Common myeloid progenitor, CD34-positive (primary cell): ENCODE data around the gene ISX.

ENCODE experiments used
- CTCF ChIA-PET: fragments of 350-600 bp; sonication (Branson Sonifier 250); formaldehyde crosslinking; loops from one replicate; lab custom pipeline; 2021; ENCODE audit warnings: antibody characterized with exemption; lab: Charles Lee
- POLR2A ChIA-PET: fragments of 350-600 bp; sonication (Branson Sonifier 250); formaldehyde crosslinking; loops from one replicate; lab custom pipeline; 2021; ENCODE audit warnings: antibody characterized with exemption; lab: Charles Lee
- DNase-seq, 3 donors: peaks; one replicate each; pipeline versions ENCODE4 v3.0.0 to v3.0.0-alpha.2; 2013
- H3K27ac ChIP-seq, 2 experiments: 1 replicate in 1 of 2; 2 replicates in 1 of 2; pipeline ENCODE4 v1.7.0; 2013; ENCODE audit warnings: inconsistent platforms in 2 of 2, low read length in 2 of 2, mild to moderate bottlenecking in 2 of 2, low read depth in 1 of 2, moderate library complexity in 1 of 2; ENCODE audit not compliant: severe bottlenecking in 2 of 2, insufficient read depth in 1 of 2, poor library complexity in 1 of 2
- H3K27me3 ChIP-seq, 5 experiments: replicated peaks in 2 of 5; 1 replicate in 3 of 5; 2 replicates in 2 of 5; pipeline versions ENCODE4 v1.6.1 to v1.7.0; 2013; ENCODE audit warnings: low read length in 4 of 5, mild to moderate bottlenecking in 2 of 5, moderate library complexity in 2 of 5, inconsistent platforms in 1 of 5; ENCODE audit not compliant: insufficient read depth in 5 of 5, control insufficient read depth in 4 of 5
- H3K36me3 ChIP-seq, 4 experiments: 1 replicate in 2 of 4; 2 replicates in 2 of 4; pipeline versions ENCODE4 v1.6.1 to v1.7.0; 2013; ENCODE audit warnings: low read length in 3 of 4, control low read depth in 1 of 4, mild to moderate bottlenecking in 1 of 4; ENCODE audit not compliant: control insufficient read depth in 4 of 4, insufficient read depth in 4 of 4
- H3K4me1 ChIP-seq, 4 experiments: 1 replicate in 3 of 4; 2 replicates in 1 of 4; pipeline versions ENCODE4 v1.6.1 to v1.7.1; 2013; ENCODE audit warnings: low read length in 3 of 4, mild to moderate bottlenecking in 3 of 4, control low read depth in 1 of 4, inconsistent platforms in 1 of 4, moderate library complexity in 1 of 4; ENCODE audit not compliant: control insufficient read depth in 4 of 4, insufficient read depth in 4 of 4; ENCODE audit errors: control extremely low read depth in 1 of 4
- H3K4me3 ChIP-seq, 7 experiments: 1 replicate in 4 of 7; 2 replicates in 3 of 7; pipeline versions ENCODE4 v1.5.1 to v1.7.0; 2013; ENCODE audit warnings: mild to moderate bottlenecking in 7 of 7, low read length in 6 of 7, moderate library complexity in 6 of 7, inconsistent platforms in 2 of 7, low read depth in 2 of 7, control low read depth in 1 of 7; ENCODE audit not compliant: insufficient read depth in 4 of 7, control insufficient read depth in 1 of 7; ENCODE audit errors: extremely low read depth in 1 of 7
- H3K9me3 ChIP-seq, 5 experiments: 1 replicate in 4 of 5; 2 replicates in 1 of 5; pipeline versions ENCODE4 v1.6.1 to v1.7.1; 2013; ENCODE audit warnings: low read length in 4 of 5, mild to moderate bottlenecking in 2 of 5, inconsistent platforms in 1 of 5, low read depth in 1 of 5, moderate library complexity in 1 of 5; ENCODE audit not compliant: control insufficient read depth in 4 of 5, insufficient read depth in 2 of 5; ENCODE audit errors: control extremely low read depth in 1 of 5
- WGBS: methylation state at CpG from one replicate; pipeline ENCODE4 v1.1.5; 2013; ENCODE audit not compliant: insufficient coverage; 5-methylcytosine and 5-hydroxymethylcytosine counted together

Gene ISX

GRCh38 chr22:35074583-35074982 is 8.6 kb downstream of the ISX start:
- Histone ChIP-seq H3K36me3 (no peaks in the 10 kb centered on the region), H3K4me3 (no peak overlapping the region), H3K4me1 (peaks cover 0 to 9% (median 0%) of the 10 kb centered on the region in 4 experiments), H3K9me3 (no peaks in the 10 kb centered on the region), H3K27me3 (peaks cover 0 to 11% (median 3%) of the 10 kb centered on the region in 5 experiments), H3K27ac (no peak overlapping the region)
- POLR2A ChIA-PET = no interaction called here
- no CpG with 5 or more reads among the region's 4 CpGs for WGBS
- CTCF ChIA-PET = no interaction called here
- DNase-seq = no peak

GRCh38 chr22:35076630-35077029 is 10.7 kb downstream of the ISX start:
- no peaks in the 10 kb centered on the region for H3K36me3 ChIP-seq
- ChIA-PET CTCF (no interaction called here), POLR2A (no interaction called here)
- H3K4me1 ChIP-seq = no peaks in the 10 kb centered on the region
- no peaks in the 10 kb centered on the region for H3K9me3 ChIP-seq
- H3K27ac ChIP-seq = no peak overlapping the region
- no peak overlapping the region for H3K4me3 ChIP-seq
- peaks cover 0 to 12% (median 3%) of the 10 kb centered on the region in 5 experiments for H3K27me3 ChIP-seq
- 68% methylated on average over 3 of the region's 6 CpGs for WGBS
- DNase-seq = no peak

- no peak overlapping the region for H3K27ac ChIP-seq
Observed at GRCh38 chr22:35085621-35086020, 19.7 kb downstream of the ISX start.

GRCh38 chr22:35089139-35089538 is 23.2 kb downstream of the ISX start:
- no peak overlapping the region for H3K4me3 ChIP-seq
- H3K27me3 ChIP-seq = no peaks in the 10 kb centered on the region
- no peaks in the 10 kb centered on the region for H3K4me1 ChIP-seq
- no CpG with 5 or more reads among the region's 1 CpG for WGBS
- H3K9me3 ChIP-seq = peaks cover 0 to 4% (median 0%) of the 10 kb centered on the region in 5 experiments
- CTCF ChIA-PET = no interaction called here
- H3K36me3 ChIP-seq = no peaks in the 10 kb centered on the region
- H3K27ac ChIP-seq = no peak overlapping the region
- no peak for DNase-seq
- POLR2A ChIA-PET = no interaction called here

More at GRCh38 chr22:35085621-35086020, 19.7 kb downstream of the ISX start:
- POLR2A ChIA-PET = no interaction called here
- DNase-seq = no peak
- WGBS = 100% methylated on average over 1 of the region's 3 CpGs
- Histone ChIP-seq H3K4me3 (no peak overlapping the region), H3K9me3 (peaks cover 0 to 4% (median 0%) of the 10 kb centered on the region in 5 experiments), H3K4me1 (no peaks in the 10 kb centered on the region), H3K27me3 (no peaks in the 10 kb centered on the region), H3K36me3 (no peaks in the 10 kb centered on the region)
- CTCF ChIA-PET = interaction anchor here (0.8 kb wide), 1 partner anchor 94 kb away, joined by 3 read pairs; no protein-coding TSS in a partner anchor

GRCh38 chr22:35092406-35092805 is 26.4 kb downstream of the ISX start:
- Histone ChIP-seq H3K4me3 (no peak overlapping the region), H3K9me3 (peaks cover 0 to 7% (median 0%) of the 10 kb centered on the region in 5 experiments), H3K36me3 (no peaks in the 10 kb centered on the region), H3K4me1 (no peaks in the 10 kb centered on the region), H3K27me3 (no peaks in the 10 kb centered on the region), H3K27ac (no peak overlapping the region)
- ChIA-PET POLR2A (no interaction called here), CTCF (no interaction called here)
- DNase-seq = no peak
- 100% methylated on average over 1 of the region's 1 CpG for WGBS

- no peak overlapping the region for H3K4me3 ChIP-seq
- no peaks in the 10 kb centered on the region for H3K36me3 ChIP-seq
- DNase-seq = no peak
- ChIA-PET CTCF (no interaction called here), POLR2A (no interaction called here)
- WGBS = 92% methylated on average over 2 of the region's 3 CpGs
- no peak overlapping the region for H3K27ac ChIP-seq
- H3K9me3 ChIP-seq = peaks cover 0 to 3% (median 0%) of the 10 kb centered on the region in 5 experiments
- H3K4me1 ChIP-seq = peaks cover 0 to 3% (median 0%) of the 10 kb centered on the region in 4 experiments
- no peaks in the 10 kb centered on the region for H3K27me3 ChIP-seq
Observed at GRCh38 chr22:35098921-35099320, 33.0 kb downstream of the ISX start.

- Histone ChIP-seq H3K27me3 (peaks cover 0 to 4% (median 0%) of the 10 kb centered on the region in 5 experiments), H3K4me1 (peaks cover 0 to 5% (median 0%) of the 10 kb centered on the region in 4 experiments), H3K4me3 (no peak overlapping the region), H3K27ac (no peak overlapping the region), H3K36me3 (no peaks in the 10 kb centered on the region), H3K9me3 (peaks cover 0 to 3% (median 0%) of the 10 kb centered on the region in 5 experiments)
- 100% methylated on average over 2 of the region's 3 CpGs for WGBS
- ChIA-PET CTCF (no interaction called here), POLR2A (no interaction called here)
- DNase-seq = no peak
Observed at GRCh38 chr22:35099883-35100282, 33.9 kb downstream of the ISX start.
